Measurements from ENCODE around the gene PON2. TPM values are rescaled to one million over a fixed set of nuclear protein-coding genes. Genes with fewer than 3 reads are reported as not detected.

Gene PON2
- 73.7 and 79.6 TPM in 2 replicates for total RNA-seq (2022)
- Bru-seq, nascent RNA = percentile 82 among the genes with signal in this experiment
- BruChase-seq, experiment 1, labeled RNA remaining after a 6-hour chase = percentile 83 among the genes with signal in this experiment
- BruChase-seq, experiment 2, labeled RNA remaining after a 2-hour chase = percentile 89 among the genes with signal in this experiment
- long read RNA-seq, transcript PON2-218 (9 exons, 1,653 nt) = major isoform, 102 of 142 reads
- long read RNA-seq, transcript PON2-202 (9 exons, 1,726 nt) = minor isoform, 20 of 142 reads
- long read RNA-seq, partial matches to known transcripts = 4 of 142 reads
- long read RNA-seq, other reads (novel, unspliced or antisense) = 14 of 142 reads

GRCh38 chr7:95434557-95435421, at the start of gene PON2:
Gene PON2 (minus strand): TSS chr7:95435028. CDS start chr7:95434951, 77 bp downstream.
- H3K4me3 Mint-ChIP-seq (ENCODE audit: low read depth, unreplicated experiment) = peak within 1 kb of the TSS; percentile 69
- H3K4me1 Mint-ChIP-seq (ENCODE audit: low read depth, unreplicated experiment) = peaks cover 18% of the 10 kb centered on the region
- DNase-seq = peak; percentile 78
- peak within 1 kb of the TSS; percentile 71 for H3K27ac Mint-ChIP-seq (ENCODE audit: unreplicated experiment)
- no peaks in the 10 kb centered on the region for H3K9me3 Mint-ChIP-seq (ENCODE audit: low read depth, unreplicated experiment)
- intact Hi-C loops (cut with micrococcal nuclease; ENCODE audit: unreplicated experiment) = no loop called here
- peaks cover 14% of the 10 kb centered on the region for H3K36me3 Mint-ChIP-seq (ENCODE audit: insufficient read depth, unreplicated experiment)
- BruUV-seq (replicated peaks) = no TSS peak
- TF ChIP-seq CTCF (IDR thresholded peaks at IDR 0.05; ENCODE audit: unreplicated experiment) = no peak
- CTCF ChIA-PET = interaction anchor here (1.2 kb wide), 1 partner anchor 42 kb away, joined by 3 read pairs; no protein-coding TSS in a partner anchor
- H3K27me3 Mint-ChIP-seq (ENCODE audit: unreplicated experiment) = no peaks in the 10 kb centered on the region

- no TSS peak for BruUV-seq (replicated peaks)
- CTCF ChIA-PET = interaction anchor here (0.8 to 1.1 kb wide), 2 partner anchors 9 to 205 kb away, joined by 3 read pairs; no protein-coding TSS in a partner anchor
- Mint-ChIP-seq H3K4me3 (ENCODE audit: low read depth, unreplicated experiment) (no peak overlapping the region), H3K4me1 (ENCODE audit: low read depth, unreplicated experiment) (no peaks in the 10 kb centered on the region), H3K27ac (ENCODE audit: unreplicated experiment) (no peak overlapping the region), H3K9me3 (ENCODE audit: low read depth, unreplicated experiment) (no peaks in the 10 kb centered on the region), H3K36me3 (ENCODE audit: insufficient read depth, unreplicated experiment) (no peaks in the 10 kb centered on the region), H3K27me3 (ENCODE audit: unreplicated experiment) (no peaks in the 10 kb centered on the region)
- intact Hi-C loops (cut with micrococcal nuclease; ENCODE audit: unreplicated experiment) = no loop called here
- TF ChIP-seq CTCF (IDR thresholded peaks at IDR 0.05; ENCODE audit: unreplicated experiment) = no peak
- DNase-seq = no peak
These were observed 47.6 kb upstream of the PON2 start for GRCh38 chr7:95482424-95482823.

GRCh38 chr7:95481271-95482165, 46.7 kb upstream of the PON2 start:
- no TSS peak for BruUV-seq (replicated peaks)
- H3K4me3 Mint-ChIP-seq (ENCODE audit: low read depth, unreplicated experiment) = no peak overlapping the region
- CTCF ChIA-PET = interaction anchor here (0.5 to 0.8 kb wide), 2 partner anchors 10 to 128 kb away, joined by 3 to 5 read pairs; no protein-coding TSS in a partner anchor
- H3K4me1 Mint-ChIP-seq (ENCODE audit: low read depth, unreplicated experiment) = no peaks in the 10 kb centered on the region
- H3K9me3 Mint-ChIP-seq (ENCODE audit: low read depth, unreplicated experiment) = no peaks in the 10 kb centered on the region
- H3K27me3 Mint-ChIP-seq (ENCODE audit: unreplicated experiment) = no peaks in the 10 kb centered on the region
- TF ChIP-seq CTCF (IDR thresholded peaks at IDR 0.05; ENCODE audit: unreplicated experiment) = no peak
- no peak overlapping the region for H3K27ac Mint-ChIP-seq (ENCODE audit: unreplicated experiment)
- intact Hi-C loops (cut with micrococcal nuclease; ENCODE audit: unreplicated experiment) = no loop called here
- no peaks in the 10 kb centered on the region for H3K36me3 Mint-ChIP-seq (ENCODE audit: insufficient read depth, unreplicated experiment)
- no peak for DNase-seq
